Measurements from ENCODE around the gene PTGR3.

The PTGR3 gene

GRCh38 chr18:75160364-75160763 is 48.6 kb downstream of the PTGR3 start:
- no peak for DNase-seq (ENCODE audit: low spot score)
- no peak for TF ChIP-seq CTCF (IDR thresholded peaks at IDR 0.05; ENCODE audit: extremely low read depth, missing control alignments)

GRCh38 chr18:75159646-75160356 is 49.1 kb downstream of the PTGR3 start:
- no peak for DNase-seq (ENCODE audit: low spot score)
- TF ChIP-seq CTCF (IDR thresholded peaks at IDR 0.05; ENCODE audit: extremely low read depth, missing control alignments), result no peak

GRCh38 chr18:75159238-75159518 is 49.8 kb downstream of the PTGR3 start:
- no peak for TF ChIP-seq CTCF (IDR thresholded peaks at IDR 0.05; ENCODE audit: extremely low read depth, missing control alignments)
- no peak for DNase-seq (ENCODE audit: low spot score)
